Effector CD8-positive, alpha-beta T cell (primary cell): ENCODE measurements around the gene OR5B12.
"Not testable (repeated sequence)": the region's sequence is repeated elsewhere in the genome, so short reads cannot be mapped to it uniquely, and the experiment has no call there.

Source experiments
- DNase-seq: peaks from one replicate; lab custom pipeline; 2025; lab: John Stamatoyannopoulos, UW
- total RNA-seq, 4 experiments: gene quantifications; one replicate each; lab custom pipeline; 2026; lab: John Stamatoyannopoulos, UW

The OR5B12 gene
- 0 to 0.53 (median 0.09) reads per million in 4 experiments for total RNA-seq

GRCh38 chr11:58442136-58442535 is at the start of gene OR5B12:
OR5B12 (minus strand) TSS chr11:58442236; CDS start chr11:58440151, 2,085 bp downstream.
- DNase-seq: no peak

- DNase-seq: no peak
Measured at GRCh38 chr11:58490827-58491226, 48.8 kb upstream of the OR5B12 start.

- no peak for DNase-seq
Measured at GRCh38 chr11:58487170-58487569, 45.1 kb upstream of the OR5B12 start.

- no peak for DNase-seq
Measured at GRCh38 chr11:58485961-58486360, 43.9 kb upstream of the OR5B12 start.

GRCh38 chr11:58471892-58472291 is 29.9 kb upstream of the OR5B12 start:
- DNase-seq: no peak

- DNase-seq: no peak
Measured at GRCh38 chr11:58466293-58466692, 24.3 kb upstream of the OR5B12 start.

GRCh38 chr11:58465690-58466089 is 23.7 kb upstream of the OR5B12 start:
- no peak for DNase-seq

- DNase-seq: no peak
Measured at GRCh38 chr11:58451585-58451984, 9.5 kb upstream of the OR5B12 start.

- DNase-seq: no peak
Measured at GRCh38 chr11:58446294-58446693, 4.3 kb upstream of the OR5B12 start.

- DNase-seq: no peak
Measured at GRCh38 chr11:58444300-58444699, 2.3 kb upstream of the OR5B12 start.

GRCh38 chr11:58438486-58438885 is 3.5 kb downstream of the OR5B12 start:
- no peak for DNase-seq

- no peak for DNase-seq
Measured at GRCh38 chr11:58434217-58434616, 7.8 kb downstream of the OR5B12 start.

- no peak for DNase-seq
Measured at GRCh38 chr11:58433638-58434203, 8.3 kb downstream of the OR5B12 start.

GRCh38 chr11:58429273-58429672 is 12.8 kb downstream of the OR5B12 start:
- DNase-seq: no peak

GRCh38 chr11:58428021-58428420 is 14.0 kb downstream of the OR5B12 start, which contains the start of gene OR5B2:
OR5B2 (minus strand) TSS chr11:58428121; CDS start chr11:58423261, 4,860 bp downstream.
- no peak for DNase-seq

- DNase-seq: no peak
Measured at GRCh38 chr11:58406774-58407173, 35.3 kb downstream of the OR5B12 start, which contains the start of gene OR5B3. OR5B3 (minus strand) TSS chr11:58406874; CDS start chr11:58403409, 3,465 bp downstream.

- DNase-seq: not testable (repeated sequence)
Measured at GRCh38 chr11:58399622-58400021, 42.4 kb downstream of the OR5B12 start.

GRCh38 chr11:58395581-58395980 is 46.5 kb downstream of the OR5B12 start:
- no peak for DNase-seq

GRCh38 chr11:58394195-58394594 is 47.8 kb downstream of the OR5B12 start:
- no peak for DNase-seq

- no peak for DNase-seq
Measured at GRCh38 chr11:58392746-58393145, 49.3 kb downstream of the OR5B12 start.

- no peak for DNase-seq
Measured at GRCh38 chr11:58391879-58392278, 50.2 kb downstream of the OR5B12 start.

- no peak for DNase-seq
Measured at GRCh38 chr11:58390551-58391063, 51.4 kb downstream of the OR5B12 start.
